Measurements from ENCODE around the gene EXOC4.

GRCh38 chr7:133411395-133411794 lies 158.5 kb downstream of the EXOC4 start:
- TF ChIP-seq ZBTB8A (CRISPR knock-in tag; IDR thresholded peaks at IDR 0.05; ENCODE audit: borderline replicate concordance, low read depth) (no peak), NFE2L1 (CRISPR knock-in tag; IDR thresholded peaks at IDR 0.05; ENCODE audit: borderline replicate concordance) (no peak), NFIC (IDR thresholded peaks at IDR 0.05; ENCODE audit: low read length) (no peak), TAF1 (CRISPR knock-in tag; IDR thresholded peaks at IDR 0.05) (no peak), SMAD9 (CRISPR knock-in tag; IDR thresholded peaks at IDR 0.05) (no peak), HNRNPLL (IDR thresholded peaks at IDR 0.05; ENCODE audit: low read depth, low read length, poor library complexity, severe bottlenecking) (no peak), PREB (CRISPR knock-in tag; IDR thresholded peaks at IDR 0.05) (no peak), ZNF350 (CRISPR knock-in tag; IDR thresholded peaks at IDR 0.05; ENCODE audit: borderline replicate concordance, low read depth) (no peak), KLF16 (CRISPR knock-in tag; IDR thresholded peaks at IDR 0.05) (no peak), ZFX (CRISPR knock-in tag; IDR thresholded peaks at IDR 0.05; ENCODE audit: low read depth) (no peak)
- TF ChIP-seq, protein P1, sequence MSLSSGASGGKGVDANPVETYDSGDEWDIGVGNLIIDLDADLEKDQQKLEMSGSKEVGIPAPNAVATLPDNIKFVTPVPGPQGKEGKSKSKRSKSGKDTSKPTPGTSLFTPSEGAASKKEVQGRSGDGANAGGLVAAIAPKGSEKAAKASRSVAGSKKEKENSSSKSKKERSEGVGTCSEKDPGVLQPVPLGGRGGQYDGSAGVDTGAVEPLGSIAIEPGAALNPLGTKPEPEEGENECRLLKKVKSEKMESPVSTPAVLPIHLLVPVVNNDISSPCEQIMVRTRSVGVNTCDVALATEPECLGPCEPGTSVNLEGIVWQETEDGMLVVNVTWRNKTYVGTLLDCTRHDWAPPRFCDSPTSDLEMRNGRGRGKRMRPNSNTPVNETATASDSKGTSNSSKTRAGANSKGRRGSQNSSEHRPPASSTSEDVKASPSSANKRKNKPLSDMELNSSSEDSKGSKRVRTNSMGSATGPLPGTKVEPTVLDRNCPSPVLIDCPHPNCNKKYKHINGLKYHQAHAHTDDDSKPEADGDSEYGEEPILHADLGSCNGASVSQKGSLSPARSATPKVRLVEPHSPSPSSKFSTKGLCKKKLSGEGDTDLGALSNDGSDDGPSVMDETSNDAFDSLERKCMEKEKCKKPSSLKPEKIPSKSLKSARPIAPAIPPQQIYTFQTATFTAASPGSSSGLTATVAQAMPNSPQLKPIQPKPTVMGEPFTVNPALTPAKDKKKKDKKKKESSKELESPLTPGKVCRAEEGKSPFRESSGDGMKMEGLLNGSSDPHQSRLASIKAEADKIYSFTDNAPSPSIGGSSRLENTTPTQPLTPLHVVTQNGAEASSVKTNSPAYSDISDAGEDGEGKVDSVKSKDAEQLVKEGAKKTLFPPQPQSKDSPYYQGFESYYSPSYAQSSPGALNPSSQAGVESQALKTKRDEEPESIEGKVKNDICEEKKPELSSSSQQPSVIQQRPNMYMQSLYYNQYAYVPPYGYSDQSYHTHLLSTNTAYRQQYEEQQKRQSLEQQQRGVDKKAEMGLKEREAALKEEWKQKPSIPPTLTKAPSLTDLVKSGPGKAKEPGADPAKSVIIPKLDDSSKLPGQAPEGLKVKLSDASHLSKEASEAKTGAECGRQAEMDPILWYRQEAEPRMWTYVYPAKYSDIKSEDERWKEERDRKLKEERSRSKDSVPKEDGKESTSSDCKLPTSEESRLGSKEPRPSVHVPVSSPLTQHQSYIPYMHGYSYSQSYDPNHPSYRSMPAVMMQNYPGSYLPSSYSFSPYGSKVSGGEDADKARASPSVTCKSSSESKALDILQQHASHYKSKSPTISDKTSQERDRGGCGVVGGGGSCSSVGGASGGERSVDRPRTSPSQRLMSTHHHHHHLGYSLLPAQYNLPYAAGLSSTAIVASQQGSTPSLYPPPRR (CRISPR knock-in tag; IDR thresholded peaks at IDR 0.05; ENCODE audit: borderline replicate concordance) = no peak

All from HepG2 (cell line).